HL-60/S4 treated with retinoic acid at 250 ng/mL for 4 days and 3 days (cell line): Measurements from ENCODE around the gene ALG13.
"Not testable (repeated sequence)": the region's sequence is repeated elsewhere in the genome, so short reads cannot be mapped to it uniquely, and the experiment has no call there.

Experiments
- in situ Hi-C: fragments of 300-500 bp; cut with MboI; formaldehyde crosslinking; loops from 2 replicates; pipeline ENCODE4 v1.7.0; 2022; ENCODE audit warnings: low sequenced_read_pairs

Gene ALG13

DNA sequence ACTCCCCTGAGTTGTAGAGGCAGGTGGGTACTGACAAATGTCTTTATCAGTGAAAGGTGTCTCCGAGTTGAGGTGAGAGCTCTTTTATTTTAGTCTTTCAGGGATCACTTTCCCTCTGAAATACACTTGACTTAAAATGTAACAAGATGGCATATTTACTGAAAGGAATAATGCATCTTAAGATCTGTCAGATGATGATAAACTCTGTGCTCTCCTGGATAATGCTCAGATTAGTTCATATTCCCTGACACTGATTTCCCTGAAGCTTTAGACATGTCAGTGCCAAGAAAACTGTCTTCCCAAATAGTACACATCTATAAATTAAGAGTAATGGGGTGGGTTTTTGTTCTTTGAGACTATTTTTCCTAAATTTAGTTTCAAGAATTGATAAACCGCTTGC lies 75.5 kb downstream of the ALG13 start:
- in situ Hi-C loops: no loop called here

DNA sequence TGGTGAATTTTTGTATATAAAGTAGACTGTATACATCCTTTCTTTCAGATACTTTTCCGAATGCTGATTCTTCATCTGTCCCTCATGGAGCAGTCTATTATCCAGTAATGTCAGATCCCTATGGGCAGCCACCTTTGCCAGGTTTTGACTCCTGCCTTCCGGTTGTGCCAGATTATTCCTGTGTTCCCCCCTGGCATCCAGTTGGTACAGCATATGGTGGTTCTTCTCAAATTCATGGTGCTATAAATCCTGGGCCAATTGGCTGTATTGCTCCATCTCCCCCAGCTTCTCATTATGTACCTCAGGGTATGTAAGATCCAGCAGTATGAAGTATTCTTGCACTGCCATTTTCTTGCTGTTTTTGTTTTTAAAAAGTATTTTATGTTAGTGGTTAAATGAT lies 78.7 kb downstream of the ALG13 start:
- in situ Hi-C loops: no loop called here

DNA sequence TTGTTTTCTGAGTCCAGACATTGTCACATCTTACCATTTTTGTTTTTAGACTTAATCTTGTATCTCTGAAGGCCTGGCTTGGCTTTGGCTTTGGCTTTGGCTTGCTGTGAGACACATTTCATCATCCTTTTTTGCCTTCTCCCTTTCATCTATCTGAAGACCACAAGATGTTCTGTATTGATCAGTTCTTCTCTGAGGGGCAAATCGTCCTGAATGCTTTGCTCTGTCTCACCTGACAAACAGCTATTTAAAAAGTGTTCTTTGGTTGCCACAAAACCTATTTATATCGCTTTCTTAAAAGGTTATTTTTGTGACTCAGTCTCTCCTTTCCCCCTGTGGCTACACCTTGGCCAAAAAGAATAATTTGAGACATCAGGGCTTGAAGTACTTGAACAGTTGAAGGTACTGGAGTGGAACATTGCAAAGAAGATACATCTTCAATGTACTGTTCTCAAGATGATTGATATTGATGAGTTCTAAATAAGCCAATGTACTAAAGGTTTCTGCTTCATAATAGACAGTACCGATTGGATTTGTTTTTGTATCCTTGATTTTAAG lies 80.7 kb downstream of the ALG13 start:
- in situ Hi-C loops: no loop called here

DNA sequence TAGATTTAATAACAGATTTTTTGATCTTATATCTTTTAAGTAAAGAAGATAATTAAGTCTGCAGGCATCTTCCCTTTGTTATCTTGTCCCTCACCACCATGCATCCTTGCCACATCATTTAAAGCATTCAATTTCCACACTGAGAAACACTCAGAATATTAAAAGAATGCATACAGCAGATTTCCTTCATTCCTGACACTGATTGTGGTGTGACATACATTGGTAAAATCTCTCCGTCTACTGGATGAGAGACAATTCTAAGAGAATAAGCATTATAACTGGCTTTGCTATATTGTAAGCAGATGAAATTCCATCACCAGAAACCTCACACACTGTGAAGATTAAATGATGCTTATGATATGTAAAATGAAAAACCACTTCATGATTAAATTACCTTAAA lies 97.6 kb downstream of the ALG13 start:
- in situ Hi-C loops: no loop called here

DNA sequence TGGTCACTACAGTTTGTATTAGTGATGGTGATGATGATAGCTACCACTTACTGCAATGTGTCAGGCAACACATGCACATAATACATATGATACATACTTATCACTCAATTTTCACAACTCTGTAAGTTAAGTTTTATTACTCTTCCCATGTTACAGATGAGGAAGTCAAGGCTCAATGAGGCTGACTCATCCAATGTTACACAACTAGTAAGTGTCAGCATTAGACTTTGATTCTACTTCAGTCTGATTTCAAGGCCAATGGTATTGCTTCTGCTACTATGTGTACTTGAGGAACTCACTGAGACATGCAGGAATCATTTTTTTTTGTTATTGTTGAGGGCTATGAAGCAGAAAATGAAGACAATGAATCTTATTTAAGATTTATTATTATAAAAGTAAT lies 98.6 kb downstream of the ALG13 start:
- in situ Hi-C loops: no loop called here

DNA sequence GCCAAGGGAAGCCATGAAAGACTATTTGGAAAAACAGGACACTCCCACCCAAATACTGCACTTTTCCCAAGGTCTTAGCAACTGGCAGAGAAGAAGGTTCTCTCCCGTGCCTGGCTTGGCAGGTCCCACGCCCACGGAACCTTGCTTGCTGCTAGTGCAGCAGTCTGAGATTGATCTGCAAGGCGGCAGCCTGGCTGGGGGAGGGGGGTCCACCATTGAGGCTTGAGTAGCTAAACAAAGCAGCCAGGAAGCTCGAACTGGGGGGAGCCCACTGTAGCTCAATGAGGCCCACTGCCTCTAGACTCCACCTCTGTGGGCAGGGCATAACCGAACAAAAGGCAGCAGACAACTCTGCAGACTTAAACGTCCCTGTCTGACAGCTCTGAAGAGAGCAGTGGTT lies 103.7 kb downstream of the ALG13 start:
- in situ Hi-C loops: no loop called here

DNA sequence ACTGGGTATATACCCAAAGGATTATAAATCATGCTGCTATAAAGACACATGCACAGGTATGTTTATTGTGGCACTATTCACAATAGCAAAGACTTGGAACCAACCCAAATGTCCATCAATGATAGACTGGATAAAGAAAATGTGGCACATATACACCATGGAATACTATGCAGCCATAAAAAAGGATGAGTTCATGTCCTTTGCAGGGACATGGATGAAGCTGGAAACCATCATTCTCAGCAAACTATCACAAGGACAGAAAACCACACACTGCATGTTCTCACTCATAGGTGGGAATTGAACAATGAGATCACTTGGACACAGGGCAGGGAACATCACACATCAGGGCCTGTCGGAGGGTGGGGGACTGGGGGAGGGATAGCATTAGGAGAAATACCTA lies 109.1 kb downstream of the ALG13 start:
- in situ Hi-C loops: not testable (repeated sequence)
